ENCODE results near the gene ME3.
"Not testable (repeated sequence)": the region's sequence is repeated elsewhere in the genome, so short reads cannot be mapped to it uniquely, and the experiment has no call there.

Gene ME3

DNA sequence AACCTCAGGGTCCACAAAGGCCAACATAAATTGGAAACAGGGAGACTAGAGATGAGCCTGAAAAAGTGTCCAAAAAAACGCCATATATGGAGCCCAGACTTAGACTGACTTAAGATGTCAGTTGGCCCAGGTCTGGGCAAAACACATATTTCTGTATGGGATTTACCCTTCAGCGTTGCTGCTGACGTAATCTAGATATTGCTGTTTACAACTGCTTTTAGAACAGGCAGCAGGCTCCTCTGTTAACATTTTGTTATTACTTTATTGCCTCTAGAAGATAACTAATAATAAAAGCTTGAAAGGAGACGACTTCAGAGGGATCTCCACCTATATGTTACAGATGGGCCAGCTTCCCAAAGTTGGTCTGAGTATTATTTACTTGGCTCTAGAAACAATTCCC, 8.7 kb downstream of the ME3 start:
- DNase-seq (ENCODE audit: low read depth in 2 of 2), result no peak

DNA sequence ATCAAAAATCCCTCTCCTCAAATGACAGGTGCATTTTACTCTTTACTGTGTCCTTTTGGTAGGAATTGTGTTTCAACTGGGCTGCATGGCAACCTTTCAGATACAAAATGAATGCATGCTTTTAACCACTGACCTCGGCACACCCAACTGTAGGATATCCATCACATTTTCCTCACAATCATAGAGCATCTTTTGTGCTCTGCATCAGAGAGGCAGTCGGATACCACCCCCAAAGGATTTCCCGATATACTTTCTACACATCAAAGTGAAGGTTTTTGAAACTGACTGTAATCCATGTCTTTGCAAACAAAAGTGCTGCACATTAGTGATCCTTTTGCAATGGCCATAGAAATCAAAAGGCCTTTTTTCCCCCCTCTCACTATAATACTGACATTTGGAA, 9.1 kb downstream of the ME3 start:
- no peak for DNase-seq (ENCODE audit: low read depth in 2 of 2)

DNA sequence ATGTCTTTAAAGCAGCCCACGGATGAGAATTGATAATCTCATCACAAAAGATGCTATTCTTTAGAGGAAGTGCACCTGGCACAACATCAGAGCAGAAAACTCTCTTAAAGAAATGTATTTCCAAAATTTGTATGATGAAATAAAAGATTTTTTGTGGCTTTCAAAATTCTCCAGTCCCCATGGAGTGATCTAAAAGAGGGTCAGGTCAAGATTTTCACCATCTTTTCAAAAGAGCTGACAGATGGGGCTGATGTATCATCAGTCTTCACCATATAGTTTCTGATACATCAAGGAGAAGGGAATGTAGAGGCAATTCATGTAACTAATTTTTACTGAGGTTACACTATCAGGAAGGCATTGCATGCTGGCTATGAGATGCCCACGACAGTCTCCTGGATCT, 11.7 kb downstream of the ME3 start:
- no peak for DNase-seq (ENCODE audit: low read depth in 2 of 2)

DNA sequence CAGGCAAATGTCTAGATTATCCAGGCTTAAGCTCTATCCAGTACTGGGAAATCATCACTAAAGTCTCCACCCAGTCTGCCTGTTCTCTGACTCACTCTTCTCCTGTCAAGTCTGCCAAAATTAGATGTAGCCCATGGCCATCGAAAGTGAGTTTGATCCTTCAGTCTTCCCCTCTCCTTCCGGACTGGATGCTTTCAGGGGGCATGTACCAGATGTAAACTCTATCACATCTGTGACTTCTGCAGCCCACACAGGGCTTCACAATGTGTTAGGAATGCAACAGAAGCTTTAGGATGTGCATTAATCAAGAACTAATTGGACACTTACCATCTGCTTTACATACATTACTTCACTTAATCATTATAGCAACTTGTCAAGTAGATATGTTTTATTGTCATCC, 12.3 kb downstream of the ME3 start:
- DNase-seq (ENCODE audit: low read depth in 2 of 2), result no peak

DNA sequence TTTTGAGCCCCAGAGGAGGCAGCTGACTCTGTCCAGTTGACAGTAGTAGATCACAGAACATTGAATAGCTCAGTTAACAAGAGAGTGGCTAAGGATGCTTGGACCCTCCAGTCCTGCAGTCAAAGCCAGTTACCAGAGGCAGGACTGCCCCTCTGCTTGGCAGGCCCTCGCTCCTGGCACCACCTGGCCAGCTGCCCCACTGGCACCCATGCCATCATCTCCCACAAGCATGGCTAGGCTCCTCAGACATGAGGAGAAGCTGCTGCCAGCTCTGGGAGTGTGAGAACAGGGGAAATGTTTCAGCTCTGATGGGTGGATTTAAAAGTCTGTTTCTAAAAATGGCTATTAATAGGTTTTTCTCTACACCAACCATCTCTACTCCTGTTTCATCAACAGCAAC, 13.9 kb downstream of the ME3 start:
- DNase-seq (ENCODE audit: low read depth in 2 of 2), result no peak

DNA sequence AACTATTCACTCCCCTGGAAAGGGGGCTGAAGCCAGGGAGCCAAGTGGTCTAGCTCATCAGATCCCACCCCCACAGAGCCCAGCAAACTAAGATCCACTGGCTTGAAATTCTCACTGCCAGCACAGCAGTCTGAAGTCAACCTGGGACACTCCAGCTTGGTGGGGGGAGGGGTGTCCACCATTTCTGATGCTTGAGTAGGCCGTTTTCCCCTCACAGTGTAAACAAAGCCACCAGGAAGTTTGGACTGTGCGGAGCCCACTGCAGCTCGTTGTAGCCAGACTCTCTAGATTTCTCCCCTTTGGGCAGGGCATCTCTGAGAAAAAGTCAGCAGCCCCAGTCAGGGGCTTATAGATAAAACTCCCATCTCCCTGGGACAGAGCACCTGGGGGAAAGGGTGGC, 27.2 kb downstream of the ME3 start:
- not testable (repeated sequence) for DNase-seq (ENCODE audit: low read depth in 2 of 2)

DNA sequence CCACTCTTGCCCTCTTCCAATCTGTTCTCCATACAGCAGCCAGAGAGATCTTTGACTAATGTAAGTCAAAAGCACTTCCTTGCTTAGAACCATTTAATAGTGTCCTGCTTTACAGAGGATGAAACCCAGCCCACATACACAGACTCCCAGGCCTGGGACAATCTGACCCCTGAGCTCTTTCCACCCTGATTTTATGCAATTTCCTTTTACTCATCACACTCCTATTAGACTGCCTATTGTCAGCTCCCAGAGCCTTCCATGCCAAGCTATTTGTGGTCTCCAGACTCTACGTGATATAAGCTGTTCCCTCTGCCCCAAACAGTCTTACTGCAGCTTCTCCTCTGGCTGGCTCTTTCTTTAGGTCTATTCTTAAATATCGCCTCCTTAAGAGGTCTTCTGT, 28.1 kb downstream of the ME3 start:
- no peak for DNase-seq (ENCODE audit: low read depth in 2 of 2)

DNA sequence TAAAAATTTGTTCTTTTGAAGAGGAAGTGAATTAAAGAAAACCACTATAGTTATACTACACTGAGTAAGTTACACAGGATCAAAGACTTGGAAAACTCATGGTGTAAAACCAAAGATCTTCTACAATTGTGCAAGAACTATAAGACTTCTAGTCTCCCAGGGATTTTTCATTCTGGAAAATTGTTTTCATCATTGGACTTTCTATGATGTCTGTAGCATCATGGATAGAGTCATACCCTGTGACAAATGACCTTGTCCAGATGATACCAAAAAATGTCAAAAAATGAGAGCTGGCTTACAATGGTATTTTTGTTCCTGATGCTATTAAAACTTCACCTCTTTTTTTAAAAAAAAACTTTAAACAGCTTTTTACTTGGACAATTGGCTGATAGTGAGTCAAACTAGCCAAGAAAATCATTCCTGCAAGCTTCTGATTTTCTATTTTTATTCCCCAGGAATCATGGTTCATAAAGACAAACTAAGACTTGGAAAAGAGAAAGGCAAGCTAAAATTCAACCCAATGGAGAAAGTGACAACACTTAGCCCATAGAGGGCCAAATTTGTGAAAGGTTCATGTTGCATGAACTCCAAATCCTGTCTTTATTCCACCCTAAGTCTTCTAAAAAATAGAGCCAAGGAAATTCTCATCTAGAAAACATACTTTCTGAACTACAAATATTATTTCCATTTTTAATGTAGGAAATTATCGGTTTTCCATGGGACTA, 30.7 kb downstream of the ME3 start:
- no peak for DNase-seq (ENCODE audit: low read depth in 2 of 2)

DNA sequence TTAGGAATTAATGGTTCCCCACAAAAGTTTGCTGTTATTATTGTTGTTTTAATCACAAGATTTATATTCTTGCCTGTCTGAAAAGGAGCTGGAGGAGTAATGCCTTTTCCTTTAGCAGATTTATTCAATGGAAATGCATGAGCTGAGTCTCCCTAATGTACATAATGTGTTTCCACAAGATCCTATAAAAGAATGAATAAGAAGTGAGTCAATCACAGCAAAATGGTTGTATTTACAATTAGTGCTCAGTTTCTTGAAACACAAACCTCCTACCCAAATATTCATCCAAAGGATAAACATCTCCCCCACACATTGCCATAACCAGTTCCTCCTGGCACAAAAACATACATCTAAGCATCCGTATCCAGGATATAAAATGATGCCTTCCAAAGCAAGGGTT, 33.3 kb downstream of the ME3 start:
- no peak for DNase-seq (ENCODE audit: low read depth in 2 of 2)

DNA sequence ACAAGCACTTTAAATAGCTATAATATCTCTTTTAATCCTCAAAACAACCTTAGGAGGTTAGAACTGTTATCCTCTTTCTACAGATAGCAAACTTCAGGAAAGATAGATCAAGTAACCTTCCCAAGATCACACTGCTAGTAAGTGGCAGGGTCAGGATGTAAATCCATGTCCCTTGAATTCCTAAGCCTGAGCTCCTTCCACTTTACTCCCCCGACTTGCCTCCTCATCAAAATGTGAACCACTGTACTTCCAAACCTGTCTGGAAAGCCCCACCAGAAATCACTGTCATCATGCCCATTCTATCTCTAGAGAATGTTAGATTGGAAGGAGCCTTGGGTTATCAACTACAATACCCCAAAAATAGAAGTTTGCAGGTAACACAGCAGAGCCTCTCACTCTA, 33.7 kb downstream of the ME3 start:
- no peak for DNase-seq (ENCODE audit: low read depth in 2 of 2)

DNA sequence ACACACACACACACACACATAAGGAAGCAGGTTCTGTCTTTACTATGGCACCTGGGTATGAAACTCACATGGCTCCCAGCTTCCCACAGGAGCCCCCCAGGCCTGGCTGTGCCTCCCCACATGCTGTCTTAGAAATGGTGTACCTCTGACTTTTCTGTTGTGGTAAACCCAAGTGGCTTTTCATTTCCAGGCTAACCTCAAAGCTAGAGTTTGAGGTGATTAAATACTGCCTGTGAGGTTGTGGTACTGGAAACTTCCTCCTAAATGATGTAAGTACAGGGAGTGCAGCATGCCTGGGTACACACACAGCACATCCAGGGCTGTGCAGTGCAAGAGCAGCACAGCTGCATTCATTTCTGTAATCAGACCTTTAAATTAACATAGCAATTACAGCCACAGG, 34.4 kb downstream of the ME3 start:
- DNase-seq (ENCODE audit: low read depth in 2 of 2), result no peak

DNA sequence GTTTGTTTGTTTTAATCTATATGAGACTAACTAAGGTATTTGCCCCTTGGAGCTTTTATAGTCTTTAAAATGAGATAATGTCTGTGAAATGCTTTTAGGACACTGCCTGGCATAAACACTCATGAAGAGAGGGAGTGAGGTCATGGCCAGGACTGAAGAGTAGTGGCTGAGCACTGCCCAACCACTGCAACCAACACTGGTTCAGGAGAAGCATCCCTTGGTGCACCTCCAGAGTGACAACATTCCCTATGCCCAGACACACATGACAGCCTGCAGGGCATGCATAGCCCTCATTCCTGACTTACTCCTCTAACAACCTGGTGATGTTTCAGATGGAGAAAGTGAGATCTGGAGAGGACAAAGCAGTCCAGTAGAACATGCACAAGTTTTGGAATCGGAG, 36.1 kb downstream of the ME3 start:
- no peak for DNase-seq (ENCODE audit: low read depth in 2 of 2)

DNA sequence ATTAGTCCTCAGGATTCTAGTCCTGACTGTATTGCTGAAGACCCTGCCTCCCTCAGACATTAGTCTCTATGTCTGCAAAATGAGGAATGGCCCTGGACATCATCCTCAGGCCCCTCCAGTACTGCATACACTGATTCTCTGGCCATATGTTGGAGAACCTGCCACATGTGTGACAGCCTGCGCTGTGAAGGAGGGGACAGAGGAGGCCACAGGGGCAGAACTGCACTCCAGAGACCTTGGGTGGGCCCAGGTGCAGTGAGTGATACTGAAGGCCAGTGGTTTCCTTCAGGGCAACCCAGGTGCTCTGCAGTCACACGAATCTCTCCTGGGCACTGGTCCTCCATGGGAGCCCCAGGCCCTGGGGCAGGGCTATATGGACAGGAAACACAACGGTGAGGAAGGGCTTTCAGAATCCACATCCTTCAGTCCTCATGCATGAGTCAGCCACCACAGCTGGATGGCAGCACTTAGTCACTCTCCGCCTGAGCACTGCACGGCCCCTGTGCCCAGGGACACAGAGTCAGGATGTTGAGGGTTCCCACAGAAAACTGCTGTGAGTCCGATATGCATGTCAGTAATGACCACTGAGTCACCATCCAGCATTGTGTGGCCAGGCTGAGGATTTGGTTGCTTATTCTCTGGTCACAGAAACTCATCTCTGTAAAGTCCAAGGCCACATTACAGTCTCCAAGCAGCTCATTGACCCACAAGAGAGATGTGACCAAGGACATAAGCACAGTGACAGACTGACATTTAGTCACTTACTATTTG, 39.7 kb downstream of the ME3 start:
- peak in 1 of 2 experiments; percentile 44 for DNase-seq (ENCODE audit: low read depth in 2 of 2)

DNA sequence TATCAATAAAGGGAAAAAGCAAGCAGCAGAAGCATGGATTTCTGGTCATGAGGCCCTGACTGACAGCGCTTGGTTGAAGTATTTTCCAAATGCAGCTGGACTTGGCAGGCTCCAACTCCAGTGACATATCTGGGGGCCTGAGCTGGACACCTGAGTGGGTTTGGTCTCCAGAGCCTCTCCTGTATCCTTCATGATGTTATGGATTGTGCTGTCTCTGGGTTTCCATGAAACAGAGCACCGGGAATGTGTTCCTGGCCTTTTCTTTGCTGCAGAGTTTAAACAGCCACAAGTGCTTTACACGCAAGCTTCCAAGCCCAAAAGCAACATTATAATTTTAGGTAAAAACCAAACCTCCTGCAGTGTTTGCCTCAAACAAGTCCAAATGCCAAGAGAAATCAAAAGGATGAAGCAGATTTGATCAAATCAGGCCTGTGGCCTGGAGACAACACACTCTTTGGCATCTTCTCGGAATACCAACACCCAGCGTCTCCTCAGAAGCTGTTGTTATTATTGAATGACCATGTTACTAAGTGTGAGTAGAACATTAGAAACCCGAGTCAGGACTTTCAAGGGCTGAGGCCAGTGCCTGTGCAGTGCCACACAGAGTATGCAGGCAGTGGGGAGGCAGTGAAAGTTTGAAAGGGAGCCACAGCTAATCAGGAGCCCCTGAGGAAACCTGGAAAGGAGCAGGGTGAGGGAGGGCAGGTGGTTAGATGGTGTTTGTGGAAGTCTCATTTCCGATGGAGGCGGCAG, 42.0 kb downstream of the ME3 start:
- no peak for DNase-seq (ENCODE audit: low read depth in 2 of 2)

DNA sequence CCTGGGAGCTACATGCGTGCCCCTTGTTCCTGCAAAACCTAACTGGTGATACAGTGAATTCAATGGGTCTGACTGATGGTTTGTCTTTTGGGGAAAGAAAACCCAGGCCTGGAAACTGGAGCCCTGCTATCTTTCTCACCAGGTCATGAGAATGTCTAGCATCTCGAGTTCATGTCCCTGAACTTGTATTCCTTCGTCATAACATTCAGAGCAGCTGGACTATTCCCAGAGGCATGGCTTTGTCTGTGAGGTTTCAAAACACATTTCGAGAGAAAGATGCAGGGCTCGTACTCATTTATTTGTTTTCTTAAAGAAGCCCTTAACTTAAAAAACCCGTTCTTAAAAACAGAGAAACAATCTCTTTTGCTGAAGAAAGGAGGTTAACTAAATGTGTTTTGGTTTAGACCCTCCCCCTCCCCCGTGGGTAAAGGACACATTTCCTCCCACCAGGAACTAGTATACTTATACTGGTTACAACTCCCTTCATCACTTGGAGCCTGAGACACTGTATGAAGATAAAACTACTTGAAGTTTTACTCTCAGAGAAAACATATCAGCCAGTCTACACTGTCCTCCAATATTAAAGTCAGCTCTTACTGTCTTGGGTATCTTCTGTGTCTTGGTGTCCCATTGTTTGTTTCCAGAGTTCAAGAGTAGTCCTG, 43.2 kb downstream of the ME3 start:
- DNase-seq (ENCODE audit: low read depth in 2 of 2), result no peak

DNA sequence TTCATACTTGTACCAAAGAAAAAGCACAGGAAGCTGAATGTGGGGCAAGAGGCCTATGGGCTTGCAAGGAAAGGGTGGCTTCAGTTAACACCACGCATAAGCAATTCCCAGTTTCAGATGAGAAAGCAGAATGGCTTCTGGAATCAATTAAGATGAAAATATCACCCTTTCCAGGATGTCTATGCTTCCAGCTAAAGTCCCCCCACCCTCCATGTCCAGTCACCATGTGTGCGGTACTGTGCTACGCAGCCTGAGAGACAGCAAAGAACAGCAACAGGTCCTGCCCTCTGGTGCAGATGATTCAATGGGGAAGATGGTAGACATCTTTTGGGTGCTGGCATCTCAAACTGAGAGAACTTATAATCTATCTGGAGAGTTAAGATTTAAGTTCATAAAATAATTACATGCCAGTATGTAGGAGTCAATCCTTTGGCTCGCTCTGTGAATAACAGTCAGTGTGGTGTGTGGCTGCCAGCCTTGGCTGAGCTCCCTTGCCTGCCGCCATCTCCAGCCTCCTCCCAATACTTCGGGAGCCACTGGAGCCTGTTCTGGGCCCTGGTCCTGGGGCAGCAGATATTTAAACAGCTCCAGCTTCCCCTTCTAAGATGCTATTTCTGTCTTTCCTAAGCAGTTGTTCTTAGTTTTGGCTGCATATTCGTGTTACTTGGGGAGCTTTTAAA, 44.5 kb downstream of the ME3 start:
- DNase-seq (ENCODE audit: low read depth in 2 of 2), result no peak

DNA sequence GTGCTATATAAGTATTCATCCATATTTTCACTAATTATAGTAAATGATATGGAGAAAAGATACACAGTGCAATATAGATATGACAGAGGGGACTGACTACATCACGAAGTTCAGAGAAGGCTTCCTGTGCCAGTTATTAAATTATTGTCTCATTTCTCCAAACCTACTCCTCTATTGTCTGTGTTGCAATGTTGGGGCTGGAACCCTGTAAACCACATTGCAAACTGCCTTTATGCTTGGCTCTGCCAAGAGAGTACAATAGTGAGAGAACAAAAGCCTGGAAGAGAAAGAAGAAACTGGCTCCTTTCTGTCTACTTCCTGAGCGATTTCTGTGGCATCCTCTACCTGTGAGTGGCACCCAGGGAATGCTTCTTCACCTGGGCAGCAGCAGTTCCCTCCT, 46.4 kb downstream of the ME3 start:
- DNase-seq (ENCODE audit: low read depth in 2 of 2), result no peak

DNA sequence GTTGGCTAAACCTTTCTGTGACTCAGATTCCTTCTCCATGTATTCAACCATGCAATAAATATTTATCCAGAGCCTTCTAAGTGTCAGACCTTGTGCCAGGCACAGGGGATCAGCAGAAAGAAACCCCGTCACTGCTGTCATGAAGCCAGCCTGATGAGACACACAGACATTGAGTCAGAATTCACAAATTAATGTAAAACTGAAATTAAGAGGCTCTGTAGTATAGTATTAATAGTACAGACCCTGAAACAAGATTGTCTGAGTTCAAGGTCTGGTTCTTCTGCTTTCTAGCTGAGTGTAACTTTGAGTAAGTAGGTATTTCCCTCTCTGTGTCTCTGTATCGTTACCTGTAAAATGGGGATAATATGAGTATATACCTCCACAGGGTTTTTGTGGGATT, 46.9 kb downstream of the ME3 start:
- no peak for DNase-seq (ENCODE audit: low read depth in 2 of 2)

DNA sequence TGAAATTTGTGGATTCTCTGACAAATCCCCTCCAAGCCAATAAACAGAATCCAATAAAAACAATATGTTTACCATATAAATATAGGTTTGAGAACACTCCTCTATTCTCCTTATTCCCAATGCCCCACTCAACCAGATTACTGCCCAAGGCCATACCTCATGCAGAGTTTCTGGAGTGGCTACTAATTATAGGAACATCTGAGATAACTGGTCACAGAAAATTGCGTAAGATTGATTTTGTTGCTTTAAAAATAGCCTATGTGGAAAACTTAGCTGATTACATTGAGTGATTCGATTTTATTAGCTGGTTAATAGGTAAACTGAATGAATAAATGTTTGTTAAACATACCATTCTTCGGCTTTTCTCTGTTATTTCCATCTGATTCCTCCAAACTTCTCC, 48.0 kb downstream of the ME3 start:
- DNase-seq (ENCODE audit: low read depth in 2 of 2), result no peak

DNA sequence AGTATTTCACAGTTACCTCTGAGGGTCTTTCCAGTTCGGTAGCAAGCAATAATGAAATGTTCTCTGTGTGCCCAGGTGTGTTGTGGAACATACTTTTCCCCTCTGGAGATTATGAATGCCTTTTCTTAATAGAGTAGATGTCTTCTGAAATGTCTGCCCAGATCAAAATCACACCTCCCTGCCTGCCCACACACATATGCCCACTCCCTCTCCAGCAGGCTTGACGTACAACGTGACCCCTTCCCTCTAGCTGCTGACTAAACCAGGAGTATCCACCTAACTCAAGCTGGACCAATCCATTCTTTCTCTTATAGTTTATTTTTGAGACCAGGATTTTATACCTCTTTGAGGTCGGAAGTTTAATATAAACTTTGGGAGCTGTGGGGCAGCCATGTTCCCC, 48.7 kb downstream of the ME3 start:
- DNase-seq (ENCODE audit: low read depth in 2 of 2), result no peak

DNA sequence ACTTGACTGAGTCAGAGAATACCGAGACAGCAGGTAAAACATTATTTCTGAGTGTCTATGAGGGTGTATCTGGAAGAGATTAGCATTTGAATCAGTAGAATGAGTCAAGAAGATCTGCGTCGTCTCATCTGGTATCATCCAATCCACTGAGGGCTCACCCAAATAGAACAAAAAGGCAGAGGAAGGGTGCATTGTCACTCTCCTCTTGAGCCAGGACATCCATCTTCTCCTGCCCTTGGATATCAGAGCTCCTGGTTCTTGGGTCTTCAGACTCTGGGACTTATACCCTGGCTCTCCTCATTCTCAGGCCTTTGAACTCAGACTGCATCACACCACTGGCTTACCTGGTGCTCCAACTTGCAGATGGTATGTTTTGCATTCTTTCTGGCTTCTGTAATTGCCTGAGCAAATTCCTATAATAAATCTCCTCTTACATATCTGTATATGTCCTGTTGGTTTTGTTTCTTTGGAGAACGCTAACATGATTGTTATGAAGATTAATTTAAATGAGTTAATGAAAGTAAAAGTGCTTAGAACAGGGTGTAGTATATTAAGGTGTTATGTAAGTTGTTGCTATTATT, 49.3 kb downstream of the ME3 start:
- no peak for DNase-seq (ENCODE audit: low read depth in 2 of 2)
